ENCODE results near the gene FIBCD1. TPM values are rescaled to one million over a fixed set of nuclear protein-coding genes. Genes with fewer than 3 reads are reported as not detected.

FIBCD1 gene
- total RNA-seq, 1 experiment from 2014 or later, result 6.6 TPM

- DNase-seq (ENCODE audit: low spot score), result no peak
- no peak for ATAC-seq
- peaks cover 31% of the 10 kb centered on the region for H3K4me1 Mint-ChIP-seq
- no peak overlapping the region for H3K4me3 Mint-ChIP-seq
- ChIA-PET POLR2A (no interaction called here), CTCF (interaction anchor here (0.7 to 1.4 kb wide), 3 partner anchors 37 to 68 kb away, joined by 3 to 7 read pairs (median 3); no protein-coding TSS in a partner anchor)
- H3K9me3 Mint-ChIP-seq, result no peaks in the 10 kb centered on the region
- no peak for TF ChIP-seq PREB (CRISPR knock-in tag; IDR thresholded peaks at IDR 0.05; ENCODE audit: borderline replicate concordance)
- TF ChIP-seq MXD4 (CRISPR knock-in tag; IDR thresholded peaks at IDR 0.05; ENCODE audit: borderline replicate concordance), result no peak
- no peak for TF ChIP-seq ZNF416 (CRISPR knock-in tag; IDR thresholded peaks at IDR 0.05)
- TF ChIP-seq CBFB (CRISPR knock-in tag; IDR thresholded peaks at IDR 0.05; ENCODE audit: low read depth), result no peak
- no peak for TF ChIP-seq JUN (CRISPR knock-in tag; IDR thresholded peaks at IDR 0.05)
- no peak for TF ChIP-seq GTF2I (CRISPR knock-in tag; conservative IDR thresholded peaks at IDR 0.05)
- no peak for TF ChIP-seq HMGXB4 (CRISPR knock-in tag; IDR thresholded peaks at IDR 0.05)
- TF ChIP-seq ZBTB43 (CRISPR knock-in tag; IDR thresholded peaks at IDR 0.05), result no peak
- TF ChIP-seq FOXP1 (CRISPR knock-in tag; IDR thresholded peaks at IDR 0.05; ENCODE audit: borderline replicate concordance), result no peak
- TF ChIP-seq TCF7 (CRISPR knock-in tag; IDR thresholded peaks at IDR 0.05; ENCODE audit: low read depth), result no peak
- TF ChIP-seq AR (CRISPR knock-in tag; IDR thresholded peaks at IDR 0.05), result no peak
- TF ChIP-seq, protein P1, sequence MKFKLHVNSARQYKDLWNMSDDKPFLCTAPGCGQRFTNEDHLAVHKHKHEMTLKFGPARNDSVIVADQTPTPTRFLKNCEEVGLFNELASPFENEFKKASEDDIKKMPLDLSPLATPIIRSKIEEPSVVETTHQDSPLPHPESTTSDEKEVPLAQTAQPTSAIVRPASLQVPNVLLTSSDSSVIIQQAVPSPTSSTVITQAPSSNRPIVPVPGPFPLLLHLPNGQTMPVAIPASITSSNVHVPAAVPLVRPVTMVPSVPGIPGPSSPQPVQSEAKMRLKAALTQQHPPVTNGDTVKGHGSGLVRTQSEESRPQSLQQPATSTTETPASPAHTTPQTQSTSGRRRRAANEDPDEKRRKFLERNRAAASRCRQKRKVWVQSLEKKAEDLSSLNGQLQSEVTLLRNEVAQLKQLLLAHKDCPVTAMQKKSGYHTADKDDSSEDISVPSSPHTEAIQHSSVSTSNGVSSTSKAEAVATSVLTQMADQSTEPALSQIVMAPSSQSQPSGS (CRISPR knock-in tag; IDR thresholded peaks at IDR 0.05; ENCODE audit: borderline replicate concordance, low read depth), result no peak
- no peak for TF ChIP-seq ATF3 (CRISPR knock-in tag; conservative IDR thresholded peaks at IDR 0.05)
- TF ChIP-seq GRHL2 (CRISPR knock-in tag; IDR thresholded peaks at IDR 0.05; ENCODE audit: insufficient replicate concordance, severe bottlenecking), result no peak
- no peaks in the 10 kb centered on the region for H3K36me3 Mint-ChIP-seq
- no peak overlapping the region; the same call in 1 of the 2 replicates for H3K27ac Mint-ChIP-seq
- H3K27me3 Mint-ChIP-seq (ENCODE audit: low read depth), result no peaks in the 10 kb centered on the region; the same call in 1 of the 2 replicates
Observed at GRCh38 chr9:130930132-130930803, 8.8 kb downstream of the FIBCD1 start.

DNA sequence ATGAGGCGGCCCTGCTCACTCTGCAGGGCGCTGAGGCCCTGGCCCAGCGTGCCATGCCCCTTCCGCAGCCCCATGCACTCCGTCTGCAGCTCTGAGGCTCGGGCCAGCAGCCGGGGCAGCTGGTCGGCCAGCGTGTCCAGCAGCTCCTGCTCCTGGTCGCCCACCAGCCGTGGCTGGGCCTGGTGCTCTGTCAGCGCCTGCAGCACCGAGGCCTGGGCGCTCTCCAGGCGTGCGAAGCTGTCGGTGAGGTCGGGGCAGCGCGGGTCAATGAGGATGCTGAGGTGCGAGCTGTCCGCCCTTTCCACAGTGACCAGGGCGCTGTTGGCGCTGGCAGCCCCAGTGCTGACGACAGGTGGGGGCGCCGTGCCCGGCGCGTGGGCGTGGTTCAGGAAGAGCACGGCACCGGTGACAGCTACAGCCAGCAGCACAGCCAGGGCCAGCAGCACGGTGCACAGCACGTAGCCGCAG lies 9.4 kb downstream of the FIBCD1 start:
- TF ChIP-seq FOXJ3 (CRISPR knock-in tag; IDR thresholded peaks at IDR 0.05; ENCODE audit: borderline replicate concordance) (no peak), MLX (CRISPR knock-in tag; IDR thresholded peaks at IDR 0.05) (no peak)
- ATAC-seq (no peak), DNase-seq (ENCODE audit: low spot score) (no peak)
- Mint-ChIP-seq H3K36me3 (no peaks in the 10 kb centered on the region), H3K4me1 (peaks cover 25% of the 10 kb centered on the region), H3K9me3 (no peaks in the 10 kb centered on the region), H3K27me3 (ENCODE audit: low read depth) (no peaks in the 10 kb centered on the region; the same call in 1 of the 2 replicates), H3K27ac (no peak overlapping the region; the same call in 1 of the 2 replicates), H3K4me3 (no peak overlapping the region)
- CTCF ChIA-PET, result interaction anchor here (0.7 to 2.5 kb wide), 4 partner anchors 11 to 69 kb away, joined by 3 to 8 read pairs (median 5); no protein-coding TSS in a partner anchor
- POLR2A ChIA-PET, result no interaction called here
